GM10266 (cell line): ENCODE results near the gene HSD11B1.

ENCODE experiments used
- DNase-seq: peaks from one replicate; pipeline ENCODE4 v3.0.0; 2012; ENCODE audit errors: extremely low spot score
- CTCF ChIP-seq: IDR thresholded peaks from 2 replicates; pipeline ENCODE4 v1.5.1; 2012; ENCODE audit warnings: mild to moderate bottlenecking, low read depth; ENCODE audit not compliant: control insufficient read depth, insufficient read depth; ENCODE audit errors: missing control alignments

HSD11B1 gene

GRCh38 chr1:209674957-209675564, 29.6 kb upstream of the HSD11B1 start, which contains the start of gene G0S2:
Gene G0S2 (plus strand): TSS chr1:209675412. CDS start chr1:209675685, 273 bp downstream.
- TF ChIP-seq CTCF, result no peak
- DNase-seq, result no peak

- no peak for TF ChIP-seq CTCF
- DNase-seq, result no peak
These were observed 29.0 kb upstream of the HSD11B1 start for GRCh38 chr1:209675565-209676154.

GRCh38 chr1:209678981-209679539, 25.6 kb upstream of the HSD11B1 start:
- no peak for TF ChIP-seq CTCF
- DNase-seq, result no peak

GRCh38 chr1:209685821-209686220, 18.8 kb upstream of the HSD11B1 start:
- TF ChIP-seq CTCF, result no peak

GRCh38 chr1:209686322-209686721, 18.3 kb upstream of the HSD11B1 start:
- no peak for DNase-seq
- no peak for TF ChIP-seq CTCF

More at GRCh38 chr1:209685821-209686220, 18.8 kb upstream of the HSD11B1 start:
- no peak for DNase-seq

GRCh38 chr1:209688746-209689234, 15.9 kb upstream of the HSD11B1 start:
- TF ChIP-seq CTCF, result no peak
- no peak for DNase-seq

- DNase-seq, result no peak
- TF ChIP-seq CTCF, result no peak
These were observed 15.2 kb upstream of the HSD11B1 start for GRCh38 chr1:209689477-209689876.
